GM18519 (cell line): Measurements from ENCODE around the gene BANK1.

Experiments
- ATAC-seq: cut with Tn5 transposase; IDR thresholded peaks from one replicate; pipeline ENCODE4 v1.9.1; 2021; ENCODE audit warnings: mild to moderate bottlenecking, moderate library complexity; ENCODE audit not compliant: unreplicated experiment, low FRiP score

BANK1 gene

DNA sequence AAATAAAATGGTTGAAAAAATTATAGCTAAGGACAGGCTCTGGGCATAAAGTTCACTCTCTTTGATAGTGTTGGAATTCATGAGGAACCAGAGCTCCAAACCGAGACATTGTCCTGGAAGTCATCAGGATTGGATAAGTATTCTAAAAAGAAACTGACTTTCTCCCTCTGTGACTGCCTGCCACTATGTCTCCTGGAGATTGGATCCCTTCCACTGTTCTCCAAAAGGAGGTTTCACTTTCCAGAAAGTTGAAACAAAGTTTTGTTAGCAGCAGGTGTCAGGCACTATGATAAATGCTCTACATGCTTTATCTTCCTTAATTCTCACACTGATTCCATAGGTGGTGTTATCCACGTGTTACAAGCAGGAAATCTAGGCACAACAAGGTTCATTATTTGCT, 16.8 kb downstream of the BANK1 start:
- peak; percentile 21 for ATAC-seq

DNA sequence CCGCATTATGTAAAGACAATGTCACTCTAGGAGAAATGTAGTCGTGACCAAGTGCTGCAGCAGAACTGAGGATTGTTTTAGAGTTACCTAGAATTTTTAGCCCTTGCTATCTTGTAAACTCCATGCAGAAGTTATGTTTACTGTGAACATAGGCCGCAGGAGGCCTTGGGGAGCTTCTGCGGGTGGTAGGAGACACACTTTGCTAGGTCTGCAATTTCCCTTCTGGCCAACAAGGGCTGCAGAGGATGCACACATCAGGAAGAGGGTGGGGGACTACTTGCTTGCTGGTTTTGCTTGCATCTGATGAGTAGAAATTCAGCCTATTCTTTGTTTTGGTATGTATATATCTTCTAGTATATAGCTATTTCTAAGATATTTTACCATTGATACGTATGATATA, 23.1 kb downstream of the BANK1 start:
- ATAC-seq, result peak; percentile 85

DNA sequence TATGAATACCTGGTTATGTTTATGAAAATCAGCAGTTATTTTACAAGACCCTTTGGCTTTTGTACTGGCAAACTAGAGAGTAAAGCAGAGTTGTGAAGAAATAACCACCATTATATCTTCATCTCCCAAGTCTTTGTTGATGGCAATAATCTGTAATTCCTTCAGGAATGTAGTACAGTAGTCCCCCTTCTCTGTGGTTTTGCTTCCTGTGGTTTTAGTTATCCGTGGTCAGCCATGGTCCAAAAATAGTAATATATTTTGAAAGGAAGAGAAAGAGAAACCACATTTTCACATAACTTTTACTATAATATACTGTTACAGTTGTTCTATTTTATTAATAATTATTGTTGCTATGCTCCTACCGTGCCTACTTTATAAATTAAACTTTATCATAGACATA, 27.8 kb downstream of the BANK1 start:
- ATAC-seq, result no peak

DNA sequence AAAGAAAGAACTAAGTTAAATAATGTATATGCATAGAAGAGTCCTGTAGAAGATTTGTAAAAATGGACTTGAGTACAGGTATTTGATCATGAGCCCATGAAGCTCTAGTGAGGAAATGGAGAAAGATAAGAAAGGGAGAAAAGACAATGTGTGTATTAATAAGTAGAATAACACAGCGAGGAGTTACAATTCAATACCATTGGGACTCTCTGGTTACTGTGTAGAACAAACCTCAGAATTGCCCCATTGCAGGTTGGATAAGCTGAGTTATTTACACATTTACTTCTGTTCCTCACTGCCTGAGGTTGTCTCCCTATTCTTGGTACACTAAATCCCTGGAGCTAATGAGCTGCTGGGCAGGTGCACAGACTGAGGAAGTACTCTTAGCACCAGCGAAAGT, 33.3 kb downstream of the BANK1 start:
- no peak for ATAC-seq

DNA sequence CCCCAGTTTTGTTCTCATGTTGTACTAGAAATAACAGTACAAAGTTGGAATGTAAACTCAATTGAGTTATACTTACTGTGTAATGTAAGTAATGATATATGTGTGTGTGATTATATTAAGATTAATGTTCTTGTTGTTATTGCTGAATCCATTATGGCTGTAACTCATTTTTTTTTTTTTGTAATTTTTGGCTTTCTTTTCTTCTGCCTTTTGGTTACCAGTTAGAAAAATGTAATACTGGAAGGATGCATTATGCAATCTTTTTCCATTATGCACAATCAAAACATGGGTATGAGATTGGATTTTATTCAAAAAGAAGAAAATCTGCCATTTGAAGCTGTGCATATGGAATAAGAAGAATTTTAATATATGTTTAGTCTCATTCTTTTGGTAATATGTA, 34.0 kb downstream of the BANK1 start:
- no peak for ATAC-seq

DNA sequence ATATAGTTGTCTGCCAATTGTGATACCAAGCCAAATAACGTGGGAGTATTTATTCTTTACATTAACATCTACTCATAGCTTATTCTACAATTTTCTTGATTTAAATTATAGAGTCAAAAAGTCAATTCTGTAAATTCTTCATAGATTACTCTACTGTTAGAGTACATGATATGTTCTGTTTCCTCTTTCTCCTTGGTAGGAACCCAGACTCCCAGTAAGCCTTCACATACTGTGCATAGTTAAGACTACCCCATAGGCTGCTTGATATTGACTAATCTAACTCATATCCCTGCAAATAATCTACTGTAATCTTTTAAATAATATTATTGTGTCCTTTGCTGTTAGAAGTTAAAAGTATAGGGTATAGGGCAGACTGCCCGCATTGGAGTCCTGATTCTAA, 35.4 kb downstream of the BANK1 start:
- ATAC-seq, result no peak

DNA sequence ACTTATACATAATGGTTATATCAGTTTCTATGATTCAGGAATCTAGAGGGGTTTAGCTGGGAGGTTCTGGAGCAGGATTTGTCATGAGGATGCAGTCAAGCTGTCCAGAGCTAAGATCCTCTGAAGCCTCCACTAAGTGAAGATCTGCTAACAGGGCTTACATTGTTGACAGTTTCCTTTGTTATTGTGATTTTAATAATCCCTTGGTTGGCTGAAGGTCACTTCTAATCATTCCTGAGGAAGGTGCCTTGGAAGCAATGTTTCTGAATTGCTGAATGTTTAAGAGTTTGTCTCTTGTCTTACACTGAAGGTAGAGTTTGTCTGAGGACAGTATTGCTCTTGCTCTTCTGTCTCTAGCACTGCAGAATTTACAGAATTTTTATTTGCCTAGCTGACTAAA, 41.3 kb downstream of the BANK1 start:
- ATAC-seq, result no peak

DNA sequence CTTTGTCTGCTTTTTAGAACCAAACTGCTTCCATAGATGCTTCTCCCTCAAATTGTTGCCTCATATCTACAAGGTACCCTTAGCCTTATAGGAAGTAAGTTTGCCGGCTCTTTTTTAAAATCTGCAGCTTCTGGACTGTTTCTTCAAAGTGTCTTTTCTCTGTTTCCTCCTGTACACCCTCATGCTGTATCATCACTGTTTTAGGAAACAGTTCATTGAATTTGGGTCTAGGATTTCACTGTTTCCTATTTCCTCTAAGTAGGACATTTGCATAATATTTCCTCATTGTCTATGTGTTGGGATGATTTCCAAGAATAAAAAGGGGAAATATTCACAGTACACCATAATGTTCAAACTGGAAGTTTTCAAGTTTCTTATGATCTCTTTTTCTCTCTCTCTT, 43.0 kb downstream of the BANK1 start:
- no peak for ATAC-seq

DNA sequence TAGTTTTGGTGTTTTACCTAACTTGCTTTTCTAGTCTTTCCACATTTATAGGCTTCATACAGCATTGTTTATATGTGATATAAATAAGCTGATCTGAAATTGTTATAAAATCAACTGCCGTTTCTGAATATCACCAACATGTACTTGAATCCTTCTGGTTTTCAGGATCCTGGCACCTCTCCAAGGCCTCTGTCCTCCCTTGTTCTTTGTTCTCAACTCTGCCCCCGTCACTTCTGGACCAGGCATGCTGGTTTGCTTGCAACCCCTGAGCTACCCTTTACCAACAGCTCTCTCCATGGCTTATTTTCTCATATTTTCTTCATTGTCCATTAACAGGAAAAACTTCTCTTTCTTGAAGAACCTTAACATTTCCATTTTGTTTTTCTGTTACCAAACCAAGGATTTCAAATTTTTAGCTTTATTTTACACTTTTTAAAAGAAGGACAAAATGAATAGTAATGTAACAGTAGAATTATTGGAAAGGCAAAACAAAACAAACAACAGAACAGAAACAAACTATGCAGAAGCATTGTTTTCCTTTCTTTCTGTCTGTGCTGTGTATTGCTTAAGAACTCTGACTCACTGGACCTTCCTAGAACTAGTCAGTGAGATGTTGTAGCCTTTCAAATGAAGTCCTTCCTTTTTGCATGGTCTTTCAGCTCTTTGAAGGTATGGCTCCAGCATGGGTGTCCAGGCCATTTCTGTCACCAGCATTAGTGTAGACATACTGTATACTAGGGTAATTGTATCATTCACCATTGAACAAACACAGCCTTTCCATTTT, 44.8 kb downstream of the BANK1 start:
- ATAC-seq, result no peak

DNA sequence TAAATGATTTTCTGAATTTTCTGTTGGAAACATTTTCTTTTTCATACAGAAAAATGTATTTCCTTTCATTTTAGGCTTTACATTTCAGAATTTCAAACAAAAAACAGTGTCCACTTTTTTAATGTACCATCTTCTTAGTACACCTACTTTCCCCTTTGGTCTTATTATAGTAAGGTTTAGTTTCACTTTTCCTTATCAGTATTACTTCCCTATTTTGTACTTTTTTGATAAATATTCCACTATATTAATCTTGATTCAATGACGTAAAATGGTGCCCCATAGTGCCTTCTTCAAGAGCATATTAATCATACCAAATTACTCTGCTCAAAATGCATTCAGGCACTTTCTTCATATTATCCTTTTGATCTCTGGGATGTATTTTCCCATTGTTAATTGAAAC, 52.5 kb downstream of the BANK1 start:
- no peak for ATAC-seq

DNA sequence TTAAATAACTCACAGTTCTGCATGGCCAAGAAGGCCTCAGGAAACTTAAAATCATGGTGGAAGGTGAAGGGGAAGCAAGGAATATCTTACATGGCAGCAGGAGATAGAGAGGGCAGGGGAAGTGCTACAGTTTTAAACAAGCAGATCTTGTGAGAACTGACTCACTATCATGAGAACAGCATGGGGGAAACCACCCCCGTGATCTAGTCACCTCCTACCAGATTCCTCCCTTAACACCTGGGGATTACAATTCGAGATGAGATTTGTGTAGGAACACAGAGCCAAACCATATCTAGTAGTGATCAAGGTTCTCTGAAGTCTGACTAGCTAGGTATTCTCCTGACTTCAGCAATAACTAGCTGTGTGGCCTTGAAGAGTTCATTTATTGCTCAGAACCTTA, 56.0 kb downstream of the BANK1 start:
- ATAC-seq, result no peak

DNA sequence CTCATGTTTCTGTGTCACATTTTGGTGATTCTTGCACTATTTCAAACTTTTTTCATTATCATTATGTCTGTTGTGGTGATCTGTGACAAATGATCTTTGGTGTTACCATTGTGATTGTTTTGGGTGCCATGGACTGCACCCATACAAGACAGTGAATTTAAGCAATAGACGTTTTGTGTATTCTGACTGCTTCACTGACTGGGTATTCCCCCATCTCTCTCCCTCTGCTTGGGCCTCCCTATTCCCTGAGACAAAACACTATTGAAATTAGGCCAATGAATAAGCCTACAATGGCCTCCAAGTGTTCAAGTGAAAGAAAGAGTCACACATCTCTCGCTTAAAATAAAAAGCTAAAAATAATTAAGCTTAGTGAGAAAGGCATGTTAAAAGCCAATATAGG, 60.2 kb downstream of the BANK1 start:
- ATAC-seq, result no peak

DNA sequence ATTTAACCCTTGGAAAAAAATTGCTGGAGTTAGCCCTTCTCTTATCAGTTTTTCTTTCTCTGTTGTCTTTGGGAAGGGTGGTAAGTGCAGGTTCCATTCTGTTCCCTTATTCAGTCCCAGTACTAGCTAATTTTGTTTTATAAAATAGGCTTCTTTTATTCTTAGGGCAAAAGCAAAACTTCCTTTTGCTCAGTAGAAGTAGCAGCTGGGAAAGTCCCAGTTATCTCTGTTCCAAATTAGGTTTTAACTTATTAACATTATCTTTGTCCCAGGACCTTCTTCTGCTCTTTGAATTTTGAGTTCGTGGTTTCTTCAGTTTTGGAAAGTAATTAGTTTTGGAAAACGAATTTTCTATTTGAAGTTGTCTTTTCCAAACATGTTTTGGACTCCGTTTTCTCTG, 61.1 kb downstream of the BANK1 start:
- ATAC-seq, result no peak

DNA sequence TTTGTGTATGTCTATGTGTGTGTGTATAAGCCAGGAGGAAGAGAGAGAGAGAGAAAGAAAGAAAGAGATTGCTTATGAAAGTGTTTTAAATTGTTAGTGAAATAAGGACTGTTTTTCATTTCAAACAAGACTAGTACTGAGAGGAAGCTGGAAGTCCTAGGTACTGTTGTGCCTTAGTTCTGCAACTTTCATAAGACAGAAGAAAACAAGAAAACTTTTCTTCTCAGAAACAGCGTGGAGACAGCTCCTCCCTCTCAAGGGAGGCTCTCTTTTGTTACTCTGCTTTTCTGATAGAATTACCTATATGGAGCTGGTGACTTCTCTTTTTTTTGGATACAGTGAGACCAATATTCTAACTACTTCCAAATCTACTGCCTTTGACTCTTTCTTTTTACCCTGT, 62.5 kb downstream of the BANK1 start:
- peak; percentile 64 for ATAC-seq

DNA sequence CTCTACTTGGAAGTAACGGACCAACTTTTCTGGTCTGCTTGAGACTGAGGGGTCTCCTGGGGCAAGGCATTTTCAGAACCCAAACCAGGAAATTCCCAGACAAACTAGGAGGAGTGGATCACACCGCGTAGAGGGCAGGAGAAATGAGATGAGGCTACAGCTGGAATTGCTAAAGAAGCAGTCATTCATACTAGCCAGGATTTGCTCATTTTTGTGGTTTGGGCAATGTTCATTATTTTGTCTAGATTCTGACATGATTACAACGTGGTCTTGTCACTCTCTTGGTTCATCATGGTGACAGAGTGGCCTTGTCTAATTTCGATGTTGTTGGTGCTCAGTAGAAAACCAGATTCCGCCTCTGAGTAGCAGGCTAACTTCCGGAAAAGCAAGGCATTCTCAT, 63.2 kb downstream of the BANK1 start:
- ATAC-seq, result no peak

DNA sequence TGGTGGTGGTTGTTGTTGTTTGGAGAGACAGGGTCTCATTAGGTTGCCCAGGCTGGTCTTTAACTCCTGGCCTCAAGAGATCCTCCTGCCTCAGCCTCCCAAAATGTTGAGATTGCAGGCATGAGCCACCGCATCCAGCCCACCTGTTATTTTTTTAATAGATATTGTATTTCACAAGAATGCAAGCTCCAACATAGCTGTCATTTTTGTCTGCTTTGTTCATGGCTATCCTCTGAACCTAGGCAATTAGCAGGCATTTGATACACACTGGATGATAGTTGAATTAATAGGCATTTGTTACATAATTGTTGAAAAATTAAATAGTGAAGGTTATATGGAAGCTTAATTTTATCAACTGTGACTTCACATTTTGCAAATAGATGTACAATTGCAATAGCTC, 64.7 kb downstream of the BANK1 start:
- no peak for ATAC-seq

DNA sequence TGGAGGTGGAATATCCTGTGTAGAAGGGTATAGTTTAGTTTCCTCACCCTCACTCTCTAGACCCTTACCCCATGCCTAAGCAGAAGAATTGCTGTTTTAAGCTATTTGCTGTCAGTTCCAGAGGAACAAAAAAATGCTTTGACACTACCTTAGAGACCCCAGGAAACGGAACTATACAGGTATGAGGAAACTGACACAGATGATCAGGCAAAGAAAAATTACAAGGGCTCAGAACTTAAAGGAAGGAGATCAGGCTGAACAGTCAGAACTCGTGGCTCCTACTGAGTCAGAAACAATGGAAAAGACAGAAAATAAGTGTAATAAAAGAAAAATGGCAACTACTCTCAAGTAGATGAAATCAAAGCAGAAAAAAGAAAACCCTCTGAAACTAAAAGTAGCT, 65.6 kb downstream of the BANK1 start:
- no peak for ATAC-seq

DNA sequence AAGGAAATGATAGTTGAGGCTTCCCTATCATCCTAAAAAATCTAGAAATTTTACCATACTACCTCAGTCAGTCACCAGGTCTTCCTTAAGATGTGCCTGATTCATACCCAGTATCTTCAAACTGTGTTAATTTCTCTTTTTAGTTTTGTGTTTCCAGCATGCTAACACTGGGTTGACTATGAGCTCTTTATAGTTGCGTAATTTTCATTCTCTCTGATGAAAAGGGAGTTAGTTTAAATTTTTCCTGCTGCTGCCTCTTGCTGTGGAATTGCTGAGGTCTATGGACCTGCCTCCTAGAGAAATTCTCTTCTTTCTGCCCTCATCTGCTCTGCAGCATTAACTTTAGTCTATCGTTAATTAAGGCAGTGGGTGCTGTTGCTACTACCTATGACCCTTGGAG, 66.6 kb downstream of the BANK1 start:
- ATAC-seq, result no peak

DNA sequence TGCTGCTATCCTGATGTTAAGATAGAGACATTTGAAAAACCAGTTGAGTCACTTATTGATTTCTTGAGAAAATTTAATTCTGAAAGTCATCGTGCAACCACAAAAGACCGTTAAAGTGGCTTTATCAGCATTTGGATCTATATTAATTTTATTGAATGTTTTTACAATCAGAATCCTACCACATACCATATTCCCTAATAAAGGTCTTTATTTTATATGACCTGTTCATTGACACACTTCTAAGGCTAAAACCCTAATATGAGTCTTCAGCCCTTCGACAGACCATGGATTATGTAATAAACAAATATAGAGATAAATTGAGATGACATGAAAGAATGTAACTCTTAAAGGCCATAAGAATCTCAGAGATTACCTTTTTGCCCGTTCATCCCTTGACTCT, 68.1 kb downstream of the BANK1 start:
- no peak for ATAC-seq

DNA sequence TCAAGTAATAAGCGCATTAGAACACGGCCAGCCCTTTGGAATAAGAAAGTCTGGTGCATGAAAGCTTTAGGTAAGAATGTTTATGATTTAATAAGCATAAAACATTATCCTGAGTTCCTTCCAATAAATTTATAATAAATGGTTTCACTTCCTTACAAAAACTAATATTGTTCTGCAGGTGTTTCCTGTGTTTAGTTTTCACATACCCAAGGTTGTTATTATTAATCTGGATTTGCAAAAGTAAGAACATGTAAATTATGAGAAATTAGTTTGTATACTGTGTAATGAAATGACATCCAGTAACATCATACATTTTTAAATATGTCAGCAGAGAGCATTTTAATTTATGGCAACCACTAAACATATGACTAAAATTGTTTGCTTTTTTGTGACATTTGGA, 72.1 kb downstream of the BANK1 start:
- ATAC-seq, result no peak

DNA sequence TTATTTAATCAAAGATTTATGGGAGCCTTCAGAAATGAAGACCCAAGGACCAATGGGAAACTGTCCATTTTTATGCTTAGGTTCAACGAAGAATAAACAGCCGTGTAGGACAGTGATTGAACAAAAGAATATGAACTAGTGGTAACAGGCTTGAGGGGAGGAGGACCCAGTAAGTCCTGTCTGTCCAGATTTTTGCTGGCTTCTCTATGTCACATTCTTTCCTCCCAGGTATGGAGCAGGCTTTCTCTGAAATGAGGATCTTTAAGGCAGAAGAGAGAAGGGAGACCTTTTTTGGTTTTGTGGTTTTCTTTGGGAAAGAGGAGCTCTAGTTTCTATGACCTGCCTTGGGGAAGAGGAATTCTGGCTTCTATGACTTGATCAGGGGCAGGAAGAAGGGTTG, 74.1 kb downstream of the BANK1 start:
- no peak for ATAC-seq

DNA sequence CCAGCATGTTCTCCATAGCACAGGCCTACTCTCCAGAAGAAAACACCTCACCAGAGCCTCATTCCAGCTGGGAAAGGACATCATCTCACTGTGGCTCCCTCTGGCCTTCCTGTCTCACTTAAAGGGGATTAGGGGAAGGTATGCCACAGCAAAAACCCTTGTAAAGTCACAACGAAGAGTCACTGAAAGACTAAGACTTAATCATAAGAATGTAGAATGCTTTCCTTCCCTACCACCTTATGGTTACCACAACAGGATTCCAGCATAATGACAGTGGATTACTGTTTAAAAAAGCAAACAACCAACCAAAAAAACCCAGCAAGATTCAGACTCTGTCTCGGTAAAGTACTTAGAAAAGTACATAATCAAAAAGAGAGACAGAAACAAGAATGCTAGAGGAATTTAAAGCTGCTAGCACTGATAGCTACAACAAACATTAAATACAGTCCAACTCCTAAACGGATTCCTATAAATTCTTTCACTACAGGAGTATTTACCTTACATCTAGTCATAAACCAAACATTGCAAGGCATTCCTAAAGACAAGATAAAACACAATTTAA, 75.1 kb downstream of the BANK1 start:
- ATAC-seq, result no peak

DNA sequence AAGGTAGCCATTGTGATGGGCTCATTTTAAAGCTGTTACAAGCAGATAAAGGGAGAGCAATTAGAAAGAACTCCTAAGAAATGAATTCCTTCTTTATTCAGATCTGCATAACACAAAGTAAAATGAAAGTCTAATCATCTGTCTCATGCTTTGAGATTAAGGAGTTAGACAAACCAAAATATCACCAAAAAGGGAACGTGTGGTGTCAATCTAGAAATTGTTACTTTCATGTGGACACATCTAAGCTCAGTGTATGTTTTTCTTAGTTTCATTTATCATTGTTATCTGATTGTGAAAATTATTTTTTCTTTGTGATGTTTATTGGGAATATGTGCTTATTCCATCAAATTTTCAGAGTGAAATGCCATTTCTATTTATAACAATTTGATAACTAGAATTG, 80.3 kb downstream of the BANK1 start:
- ATAC-seq, result no peak
